Liver (tissue), 9 donors: ENCODE data around the gene RNF31. TPM values are rescaled to one million over a fixed set of nuclear protein-coding genes. Genes with fewer than 3 reads are reported as not detected.

Source experiments
- DNase-seq: peaks from one replicate; pipeline ENCODE4 v3.0.0-alpha.2; 2017; ENCODE audit warnings: low spot score
- H3K27ac ChIP-seq, 2 donors: one replicate each; pipeline ENCODE4 v1.7.0; 2013; ENCODE audit warnings: inconsistent platforms in 2 of 2, low read length in 2 of 2, control low read depth in 1 of 2, low read depth in 1 of 2, mild to moderate bottlenecking in 1 of 2
- H3K27me3 ChIP-seq, 4 donors: one replicate each; pipeline versions ENCODE4 v1.6.1 to v1.7.0; 2013; ENCODE audit warnings: low read length in 3 of 4, inconsistent platforms in 1 of 4, mild to moderate bottlenecking in 1 of 4, moderate library complexity in 1 of 4; ENCODE audit not compliant: control insufficient read depth in 4 of 4, insufficient read depth in 4 of 4
- H3K36me3 ChIP-seq, 4 donors: one replicate each; pipeline versions ENCODE4 v1.6.1 to v1.7.0; 2013; ENCODE audit warnings: low read length in 3 of 4, mild to moderate bottlenecking in 3 of 4, low read depth in 1 of 4, moderate library complexity in 1 of 4; ENCODE audit not compliant: control insufficient read depth in 4 of 4, insufficient read depth in 3 of 4
- H3K4me1 ChIP-seq, 4 donors: one replicate each; pipeline versions ENCODE4 v1.6.1 to v1.7.0; 2013; ENCODE audit warnings: low read length in 3 of 4, mild to moderate bottlenecking in 3 of 4, moderate library complexity in 1 of 4; ENCODE audit not compliant: control insufficient read depth in 4 of 4, insufficient read depth in 4 of 4
- H3K4me3 ChIP-seq, 3 donors: one replicate each; pipeline versions ENCODE4 v1.6.1 to v1.7.0; 2013; ENCODE audit warnings: low read length in 3 of 3, control low read depth in 1 of 3, low read depth in 1 of 3, mild to moderate bottlenecking in 1 of 3
- H3K9ac ChIP-seq, 2 donors: one replicate each; pipeline ENCODE4 v1.7.0; 2013; ENCODE audit warnings: low read length in 2 of 2, mild to moderate bottlenecking in 2 of 2, moderate library complexity in 2 of 2, control low read depth in 1 of 2, low read depth in 1 of 2
- H3K9me3 ChIP-seq, 4 donors: one replicate each; pipeline versions ENCODE4 v1.6.1 to v1.7.0; 2013; ENCODE audit warnings: low read length in 3 of 4; ENCODE audit not compliant: control insufficient read depth in 4 of 4
- EGR1 ChIP-seq, 2 donors: IDR thresholded peaks; 2 replicates each; pipeline ENCODE4 v1.6.1; 2016 to 2018; ENCODE audit warnings: antibody characterized with exemption in 2 of 2, low read depth in 2 of 2
- FOXA1 ChIP-seq: IDR thresholded peaks from 2 replicates; pipeline ENCODE4 v1.6.1; 2016; ENCODE audit warnings: antibody characterized with exemption
- FOXA2 ChIP-seq: IDR thresholded peaks from 2 replicates; pipeline ENCODE4 v1.6.1; 2016; ENCODE audit warnings: antibody characterized with exemption
- GABPA ChIP-seq, 2 donors: IDR thresholded peaks in 1 of 2; conservative IDR thresholded peaks in 1 of 2; 2 replicates each; pipeline ENCODE4 v1.6.1; 2016; ENCODE audit warnings: antibody characterized with exemption in 2 of 2, mild to moderate bottlenecking in 1 of 2, moderate library complexity in 1 of 2
- HNF4A ChIP-seq, 2 donors: conservative IDR thresholded peaks; 2 replicates each; pipeline ENCODE4 v1.6.1; 2016; ENCODE audit warnings: antibody characterized with exemption in 2 of 2, mild to moderate bottlenecking in 2 of 2
- HNF4G ChIP-seq: IDR thresholded peaks from 2 replicates; pipeline ENCODE4 v1.6.1; 2016; ENCODE audit warnings: antibody characterized with exemption
- JUND ChIP-seq, 2 donors: IDR thresholded peaks; 2 replicates each; pipeline ENCODE4 v1.6.1; 2016; ENCODE audit warnings: antibody characterized with exemption in 2 of 2
- NR2F2 ChIP-seq: IDR thresholded peaks from 2 replicates; pipeline ENCODE4 v1.6.1; 2016; ENCODE audit warnings: antibody characterized with exemption
- RAD21 ChIP-seq, 2 donors: IDR thresholded peaks; 2 replicates each; pipeline ENCODE4 v1.6.1; 2016; ENCODE audit warnings: antibody characterized with exemption in 2 of 2, mild to moderate bottlenecking in 2 of 2
- RXRA ChIP-seq, 2 donors: IDR thresholded peaks; 2 replicates each; pipeline ENCODE4 v1.6.1; 2017 to 2018; ENCODE audit warnings: antibody characterized with exemption in 2 of 2, mild to moderate bottlenecking in 1 of 2
- SP1 ChIP-seq: IDR thresholded peaks from 2 replicates; pipeline ENCODE4 v1.6.1; 2018; ENCODE audit warnings: antibody characterized with exemption, mild to moderate bottlenecking
- TAF1 ChIP-seq: conservative IDR thresholded peaks from 2 replicates; pipeline ENCODE4 v1.6.1; 2016; ENCODE audit warnings: antibody characterized with exemption, mild to moderate bottlenecking
- YY1 ChIP-seq: IDR thresholded peaks from 2 replicates; pipeline ENCODE4 v1.6.1; 2016; ENCODE audit warnings: antibody characterized with exemption, mild to moderate bottlenecking
- WGBS: extraction: QIAGEN DNeasy Blood & Tissue Kit; methylation state at CpG from one replicate; pipeline ENCODE4 v1.1.7; 2013; 5-methylcytosine and 5-hydroxymethylcytosine counted together
- polyA plus RNA-seq, 2 donors: library from polyadenylated mRNA; stranded (reverse) in 1 of 2; unstranded in 1 of 2; fragments of 200-250 nt in 1 of 2; fragments of >200 nt in 1 of 2; fragmentation: Nextera tagmentation in 1 of 2; extraction: Ambion mirVana in 1 of 2; gene quantifications; one replicate each; pipeline versions ENCODE4 v1.2.1 to v1.2.3, GENCODE V29; 2013 to 2015
- total RNA-seq, 2 donors: library from RNA; depleted of rRNA; stranded (reverse); fragments of >200 nt; gene quantifications; one replicate each; pipeline ENCODE4 v1.2.3, GENCODE V29; 2014
- TF ChIP-seq, protein P1 (sequence below): IDR thresholded peaks from 2 replicates; pipeline ENCODE4 v1.6.1; 2016; ENCODE audit warnings: antibody characterized with exemption
- TF ChIP-seq, protein P2 (sequence below): IDR thresholded peaks from 2 replicates; pipeline ENCODE4 v1.6.1; 2016; ENCODE audit warnings: antibody characterized with exemption
- TF ChIP-seq, protein P3 (sequence below): fragments of 150-350 bp; IDR thresholded peaks from 2 replicates; pipeline ENCODE4 v1.5.1; 2017; ENCODE audit warnings: improper control_type of control experiment, low read depth, low read length; ENCODE audit not compliant: missing input control
- TF ChIP-seq, protein P4 (sequence below): IDR thresholded peaks from 2 replicates; pipeline ENCODE4 v1.6.1; 2016; ENCODE audit warnings: antibody characterized with exemption
- TF ChIP-seq, protein P5 (sequence below): IDR thresholded peaks from 2 replicates; pipeline ENCODE4 v1.6.1; 2016; ENCODE audit warnings: antibody characterized with exemption, mild to moderate bottlenecking
- donor health status: healthy.
- donor health status: healthy.
- donor health status: healthy.
- donor health status: healthy.
- donor health status: healthy.

RNF31 gene
- total and polyA plus RNA-seq, 4 donors: 16.3 to 36.0 (median 20.9) TPM

DNA sequence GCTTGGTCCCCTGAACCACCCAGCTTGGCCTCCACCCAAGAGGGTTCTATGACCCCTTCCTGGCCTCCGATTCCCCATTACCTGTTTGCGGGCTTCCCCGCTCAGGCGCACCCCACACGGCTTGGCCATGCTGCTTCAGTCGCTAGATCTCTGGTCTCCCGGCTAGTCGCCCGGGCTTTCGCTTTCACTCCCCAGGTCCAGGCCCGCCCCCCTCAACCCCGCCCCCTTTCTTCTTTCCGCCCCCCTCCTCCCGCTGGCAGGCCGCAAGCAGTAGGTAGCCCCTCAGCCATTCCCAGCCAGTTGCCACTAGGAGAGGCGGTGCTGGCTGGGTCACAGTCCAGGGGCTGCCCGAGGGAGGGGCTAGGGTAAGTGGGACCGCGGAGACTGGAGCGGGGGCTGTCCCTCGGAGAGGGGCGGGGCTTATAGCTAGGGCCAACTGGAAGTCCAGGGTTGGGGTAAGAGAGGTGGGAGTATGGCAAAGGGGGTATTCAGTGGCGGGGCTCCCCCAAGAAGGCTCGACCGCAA is 783 bp upstream of the RNF31 start, which contains the start of gene PSME2:
Gene PSME2, minus strand, starts transcription at position 158 of the 525 bp plus-strand sequence. Its CDS starts 29 bp downstream, at position 129.
- Histone ChIP-seq H3K36me3 (peaks cover 5 to 33% (median 28%) of the 10 kb centered on the region in 4 donors), H3K27me3 (no peaks in the 10 kb centered on the region), H3K9ac (peak within 1 kb of the TSS; percentile 57 to 79), H3K4me1 (peaks cover 3 to 42% (median 26%) of the 10 kb centered on the region in 4 donors), H3K9me3 (no peaks in the 10 kb centered on the region), H3K27ac (peak within 1 kb of the TSS; percentile 89 to 91), H3K4me3 (peak within 1 kb of the TSS; percentile 87 to 97 (median 93))
- DNase-seq: peak; percentile 88
- under 1% methylated on average over 25 of the region's 25 CpGs for WGBS
- TF ChIP-seq, protein P1, sequence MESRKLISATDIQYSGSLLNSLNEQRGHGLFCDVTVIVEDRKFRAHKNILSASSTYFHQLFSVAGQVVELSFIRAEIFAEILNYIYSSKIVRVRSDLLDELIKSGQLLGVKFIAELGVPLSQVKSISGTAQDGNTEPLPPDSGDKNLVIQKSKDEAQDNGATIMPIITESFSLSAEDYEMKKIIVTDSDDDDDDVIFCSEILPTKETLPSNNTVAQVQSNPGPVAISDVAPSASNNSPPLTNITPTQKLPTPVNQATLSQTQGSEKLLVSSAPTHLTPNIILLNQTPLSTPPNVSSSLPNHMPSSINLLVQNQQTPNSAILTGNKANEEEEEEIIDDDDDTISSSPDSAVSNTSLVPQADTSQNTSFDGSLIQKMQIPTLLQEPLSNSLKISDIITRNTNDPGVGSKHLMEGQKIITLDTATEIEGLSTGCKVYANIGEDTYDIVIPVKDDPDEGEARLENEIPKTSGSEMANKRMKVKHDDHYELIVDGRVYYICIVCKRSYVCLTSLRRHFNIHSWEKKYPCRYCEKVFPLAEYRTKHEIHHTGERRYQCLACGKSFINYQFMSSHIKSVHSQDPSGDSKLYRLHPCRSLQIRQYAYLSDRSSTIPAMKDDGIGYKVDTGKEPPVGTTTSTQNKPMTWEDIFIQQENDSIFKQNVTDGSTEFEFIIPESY: no peak
- peak in 1 of 2 donors; percentile 53 for TF ChIP-seq JUND (IDR thresholded peaks at IDR 0.05)
- TF ChIP-seq HNF4A (conservative IDR thresholded peaks at IDR 0.05): peak; percentile 78 to 84
- TF ChIP-seq, protein P2, sequence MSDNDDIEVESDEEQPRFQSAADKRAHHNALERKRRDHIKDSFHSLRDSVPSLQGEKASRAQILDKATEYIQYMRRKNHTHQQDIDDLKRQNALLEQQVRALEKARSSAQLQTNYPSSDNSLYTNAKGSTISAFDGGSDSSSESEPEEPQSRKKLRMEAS: no peak
- TF ChIP-seq TAF1: no peak
- TF ChIP-seq, protein P3, sequence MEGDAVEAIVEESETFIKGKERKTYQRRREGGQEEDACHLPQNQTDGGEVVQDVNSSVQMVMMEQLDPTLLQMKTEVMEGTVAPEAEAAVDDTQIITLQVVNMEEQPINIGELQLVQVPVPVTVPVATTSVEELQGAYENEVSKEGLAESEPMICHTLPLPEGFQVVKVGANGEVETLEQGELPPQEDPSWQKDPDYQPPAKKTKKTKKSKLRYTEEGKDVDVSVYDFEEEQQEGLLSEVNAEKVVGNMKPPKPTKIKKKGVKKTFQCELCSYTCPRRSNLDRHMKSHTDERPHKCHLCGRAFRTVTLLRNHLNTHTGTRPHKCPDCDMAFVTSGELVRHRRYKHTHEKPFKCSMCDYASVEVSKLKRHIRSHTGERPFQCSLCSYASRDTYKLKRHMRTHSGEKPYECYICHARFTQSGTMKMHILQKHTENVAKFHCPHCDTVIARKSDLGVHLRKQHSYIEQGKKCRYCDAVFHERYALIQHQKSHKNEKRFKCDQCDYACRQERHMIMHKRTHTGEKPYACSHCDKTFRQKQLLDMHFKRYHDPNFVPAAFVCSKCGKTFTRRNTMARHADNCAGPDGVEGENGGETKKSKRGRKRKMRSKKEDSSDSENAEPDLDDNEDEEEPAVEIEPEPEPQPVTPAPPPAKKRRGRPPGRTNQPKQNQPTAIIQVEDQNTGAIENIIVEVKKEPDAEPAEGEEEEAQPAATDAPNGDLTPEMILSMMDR: no peak
- TF ChIP-seq, protein P4, sequence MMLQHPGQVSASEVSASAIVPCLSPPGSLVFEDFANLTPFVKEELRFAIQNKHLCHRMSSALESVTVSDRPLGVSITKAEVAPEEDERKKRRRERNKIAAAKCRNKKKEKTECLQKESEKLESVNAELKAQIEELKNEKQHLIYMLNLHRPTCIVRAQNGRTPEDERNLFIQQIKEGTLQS: no peak
- no peak for TF ChIP-seq EGR1 (IDR thresholded peaks at IDR 0.05; ENCODE audit: low read depth in 2 of 2)
- TF ChIP-seq RAD21 (IDR thresholded peaks at IDR 0.05): peak in 1 of 2 donors; percentile 11
- TF ChIP-seq NR2F2: no peak
- TF ChIP-seq RXRA (IDR thresholded peaks at IDR 0.05): peak; percentile 38 to 63
- TF ChIP-seq GABPA (IDR thresholded peaks at IDR 0.05 in 1 of 2, conservative IDR thresholded peaks at IDR 0.05 in 1 of 2): no peak
- no peak for TF ChIP-seq YY1
- peak; percentile 39 for TF ChIP-seq FOXA1
- TF ChIP-seq FOXA2: no peak
- TF ChIP-seq HNF4G: peak; percentile 67
- peak; percentile 59 for TF ChIP-seq SP1
- TF ChIP-seq, protein P5, sequence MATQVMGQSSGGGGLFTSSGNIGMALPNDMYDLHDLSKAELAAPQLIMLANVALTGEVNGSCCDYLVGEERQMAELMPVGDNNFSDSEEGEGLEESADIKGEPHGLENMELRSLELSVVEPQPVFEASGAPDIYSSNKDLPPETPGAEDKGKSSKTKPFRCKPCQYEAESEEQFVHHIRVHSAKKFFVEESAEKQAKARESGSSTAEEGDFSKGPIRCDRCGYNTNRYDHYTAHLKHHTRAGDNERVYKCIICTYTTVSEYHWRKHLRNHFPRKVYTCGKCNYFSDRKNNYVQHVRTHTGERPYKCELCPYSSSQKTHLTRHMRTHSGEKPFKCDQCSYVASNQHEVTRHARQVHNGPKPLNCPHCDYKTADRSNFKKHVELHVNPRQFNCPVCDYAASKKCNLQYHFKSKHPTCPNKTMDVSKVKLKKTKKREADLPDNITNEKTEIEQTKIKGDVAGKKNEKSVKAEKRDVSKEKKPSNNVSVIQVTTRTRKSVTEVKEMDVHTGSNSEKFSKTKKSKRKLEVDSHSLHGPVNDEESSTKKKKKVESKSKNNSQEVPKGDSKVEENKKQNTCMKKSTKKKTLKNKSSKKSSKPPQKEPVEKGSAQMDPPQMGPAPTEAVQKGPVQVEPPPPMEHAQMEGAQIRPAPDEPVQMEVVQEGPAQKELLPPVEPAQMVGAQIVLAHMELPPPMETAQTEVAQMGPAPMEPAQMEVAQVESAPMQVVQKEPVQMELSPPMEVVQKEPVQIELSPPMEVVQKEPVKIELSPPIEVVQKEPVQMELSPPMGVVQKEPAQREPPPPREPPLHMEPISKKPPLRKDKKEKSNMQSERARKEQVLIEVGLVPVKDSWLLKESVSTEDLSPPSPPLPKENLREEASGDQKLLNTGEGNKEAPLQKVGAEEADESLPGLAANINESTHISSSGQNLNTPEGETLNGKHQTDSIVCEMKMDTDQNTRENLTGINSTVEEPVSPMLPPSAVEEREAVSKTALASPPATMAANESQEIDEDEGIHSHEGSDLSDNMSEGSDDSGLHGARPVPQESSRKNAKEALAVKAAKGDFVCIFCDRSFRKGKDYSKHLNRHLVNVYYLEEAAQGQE: no peak
